IMR-90 (cell line): ENCODE results near the gene KIRREL2. TPM values are rescaled to one million over a fixed set of nuclear protein-coding genes. Genes with fewer than 3 reads are reported as not detected.
"Not testable (repeated sequence)": the region's sequence is repeated elsewhere in the genome, so short reads cannot be mapped to it uniquely, and the experiment has no call there.

Source experiments
- ATAC-seq: fragments of 200-7000 bp; cut with Tn5 transposase; 2 replicates; pipeline ENCODE4 v1.9.1; 2020; ENCODE audit warnings: low read depth, mild to moderate bottlenecking, moderate library complexity
- BruUV-seq: library from RNA; stranded (reverse); fragments of 400-500 nt; replicated peaks from 2 replicates; lab custom pipeline; 2021; lab: Mats Ljungman, UMichigan
- CTCF ChIA-PET: fragments of 300-600 bp; formaldehyde crosslinking; extraction: SDS; loops from one replicate; lab custom pipeline; 2021; ENCODE audit warnings: antibody characterized with exemption; lab: Yijun Ruan, JAX
- POLR2A ChIA-PET: fragments of 300-600 bp; sonication (Branson Sonifier 250); formaldehyde crosslinking; loops from one replicate; lab custom pipeline; 2022; ENCODE audit warnings: antibody characterized with exemption; ENCODE audit not compliant: unreplicated experiment; lab: Charles Lee
- DNase-seq: peaks from one replicate; pipeline ENCODE4 v3.0.0; 2013
- H2AFZ ChIP-seq: replicated peaks from 2 replicates; pipeline ENCODE3; 2013; ENCODE audit warnings: low read length, mild to moderate bottlenecking; ENCODE audit not compliant: poor library complexity
- H2AK5ac ChIP-seq: 2 replicates; pipeline ENCODE4 v1.6.1; 2013; ENCODE audit warnings: low read depth, low read length, inconsistent platforms
- H2AK9ac ChIP-seq: replicated peaks from 2 replicates; pipeline ENCODE3; 2013; ENCODE audit warnings: mild to moderate bottlenecking, low read depth, low read length, moderate library complexity; ENCODE audit not compliant: poor library complexity
- H2BK120ac ChIP-seq: 2 replicates; pipeline ENCODE4 v1.6.1; 2013; ENCODE audit warnings: low read depth, low read length, inconsistent platforms
- H2BK15ac ChIP-seq: 3 replicates; pipeline ENCODE4 v1.6.1; 2013; ENCODE audit warnings: low read depth, low read length, inconsistent platforms
- H2BK20ac ChIP-seq: 2 replicates; pipeline ENCODE4 v1.6.1; 2013; ENCODE audit warnings: low read depth, mild to moderate bottlenecking, inconsistent platforms, low read length, moderate library complexity
- H2BK5ac ChIP-seq: 2 replicates; pipeline ENCODE4 v1.6.1; 2013; ENCODE audit warnings: mild to moderate bottlenecking, low read depth, low read length, inconsistent platforms; ENCODE audit not compliant: poor library complexity, severe bottlenecking
- H3K14ac ChIP-seq: replicated peaks from 2 replicates; pipeline ENCODE4 v1.6.1; 2013; ENCODE audit warnings: low read depth, low read length, inconsistent platforms
- H3K18ac ChIP-seq: 2 replicates; pipeline ENCODE4 v1.6.1; 2013; ENCODE audit warnings: low read depth, low read length, control low read depth
- H3K23ac ChIP-seq: 2 replicates; pipeline ENCODE4 v1.6.1; 2013; ENCODE audit warnings: low read depth, low read length, inconsistent platforms
- H3K27ac ChIP-seq: 2 replicates; pipeline ENCODE4 v1.5.1; 2013; ENCODE audit warnings: mild to moderate bottlenecking, control low read depth, low read length; ENCODE audit not compliant: insufficient read depth
- H3K27me3 ChIP-seq: 2 replicates; pipeline ENCODE4 v1.6.1; 2013; ENCODE audit warnings: low read length; ENCODE audit not compliant: control insufficient read depth, insufficient read depth
- H3K36me3 ChIP-seq: 2 replicates; pipeline ENCODE4 v1.6.1; 2013; ENCODE audit warnings: low read length, mixed read lengths; ENCODE audit not compliant: control insufficient read depth, insufficient read depth
- H3K4ac ChIP-seq: 2 replicates; pipeline ENCODE4 v1.6.1; 2013; ENCODE audit warnings: low read depth, low read length, inconsistent platforms
- H3K4me1 ChIP-seq: 2 replicates; pipeline ENCODE4 v1.6.1; 2013; ENCODE audit warnings: low read length, mixed read lengths; ENCODE audit not compliant: control insufficient read depth, insufficient read depth
- H3K4me2 ChIP-seq: 2 replicates; pipeline ENCODE4 v1.6.1; 2013; ENCODE audit warnings: low read depth, mild to moderate bottlenecking, control low read depth, low read length, moderate library complexity
- H3K4me3 ChIP-seq: 2 replicates; pipeline ENCODE4 v1.5.1; 2013; ENCODE audit warnings: low read depth, mild to moderate bottlenecking, control low read depth, low read length, moderate library complexity; ENCODE audit not compliant: insufficient read depth
- H3K56ac ChIP-seq: 2 replicates; pipeline ENCODE4 v1.6.1; 2013; ENCODE audit warnings: low read length, inconsistent platforms; ENCODE audit not compliant: insufficient read depth; ENCODE audit errors: extremely low read depth
- H3K79me1 ChIP-seq, 2 experiments: 2 replicates each; pipeline ENCODE4 v1.6.1; 2013; ENCODE audit warnings: low read length in 2 of 2, inconsistent platforms in 1 of 2, low read depth in 1 of 2
- H3K9ac ChIP-seq: 2 replicates; pipeline ENCODE4 v1.6.1; 2013; ENCODE audit warnings: low read depth, low read length, control low read depth
- H3K9me1 ChIP-seq: 2 replicates; pipeline ENCODE4 v1.6.1; 2013; ENCODE audit warnings: low read length, inconsistent platforms; ENCODE audit not compliant: insufficient read depth
- H3K9me3 ChIP-seq: 2 replicates; pipeline ENCODE4 v1.6.1; 2013; ENCODE audit warnings: low read length; ENCODE audit not compliant: control insufficient read depth, insufficient read depth
- H4K20me1 ChIP-seq: 2 replicates; pipeline ENCODE4 v1.6.1; 2013; ENCODE audit warnings: low read length, inconsistent platforms; ENCODE audit not compliant: insufficient read depth
- H4K5ac ChIP-seq: 2 replicates; pipeline ENCODE4 v1.6.1; 2013; ENCODE audit warnings: mild to moderate bottlenecking, low read depth, low read length, control low read depth
- H4K8ac ChIP-seq, 2 experiments: 2 replicates each; pipeline ENCODE4 v1.6.1; 2013; ENCODE audit warnings: low read depth in 2 of 2, low read length in 2 of 2, control low read depth in 1 of 2, inconsistent platforms in 1 of 2
- H4K91ac ChIP-seq: 2 replicates; pipeline ENCODE4 v1.6.1; 2013; ENCODE audit warnings: low read depth, low read length, inconsistent platforms; ENCODE audit not compliant: insufficient read depth
- WGBS, 2 experiments: methylation state at CpG; one replicate each; pipeline versions ENCODE4 v1.1.5 to v1.1.7; 2013; ENCODE audit warnings: missing lambda C conversion rate in 2 of 2; ENCODE audit not compliant: insufficient read length in 1 of 2; ENCODE audit errors: extremely low coverage in 2 of 2; 5-methylcytosine and 5-hydroxymethylcytosine counted together
- dilution Hi-C: fragments of 300-500 bp; cut with HindIII; formaldehyde crosslinking; loops from one replicate; pipeline ENCODE4 v1.14.3; 2018; ENCODE audit warnings: low sequenced_read_pairs; ENCODE audit not compliant: unreplicated experiment
- in situ Hi-C: fragments of 300-500 bp; cut with MboI; formaldehyde crosslinking; loops from 3 replicates; pipeline ENCODE4 v1.14.3; 2019; ENCODE audit warnings: low sequenced_read_pairs, inconsistent platforms, mixed read lengths
- intact Hi-C: fragments of 100-400 bp; cut with micrococcal nuclease; formaldehyde crosslinking; loops from 2 replicates; pipeline ENCODE4 v1.10.0; 2022
- polyA plus RNA-seq, 3 experiments: library from polyadenylated mRNA; depleted of rRNA; stranded (reverse); fragments of >200 nt; gene quantifications; 2 replicates each; pipeline ENCODE4 v1.2.3, GENCODE V29; 2012; ENCODE audit warnings: low replicate concordance in 1 of 3
- total RNA-seq: library from RNA; depleted of rRNA; stranded (reverse); fragments of >200 nt; gene quantifications from 2 replicates; pipeline ENCODE4 v1.2.3, GENCODE V29; 2012

KIRREL2 gene
- total and polyA plus RNA-seq, 2 of the 4 experiments (the other 2 are of a cell fraction), result not detected

DNA sequence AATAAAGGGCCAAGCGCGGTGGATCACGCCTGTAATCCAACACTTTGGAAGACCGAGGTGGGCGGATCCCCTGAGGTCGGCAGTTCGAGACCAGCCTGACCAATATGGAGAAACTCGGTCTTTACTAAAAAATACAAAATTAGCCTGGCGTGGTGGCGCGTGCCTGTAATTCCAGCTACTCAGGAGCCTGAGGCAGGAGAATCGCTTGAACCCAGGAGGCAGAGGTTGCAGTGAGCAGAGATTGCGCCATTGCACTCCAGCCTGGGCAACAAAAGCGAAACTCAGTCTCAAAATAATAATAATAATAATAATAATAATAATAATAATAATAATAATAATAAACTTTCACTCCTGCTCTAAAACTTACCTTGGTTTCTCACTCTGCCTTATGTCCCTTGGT lies 53.6 kb downstream of the KIRREL2 start:
- H3K9me1 ChIP-seq, H3K79me1 ChIP-seq, H2AFZ ChIP-seq, H3K23ac ChIP-seq, H3K27me3 ChIP-seq, H3K56ac ChIP-seq, H4K5ac ChIP-seq, H4K91ac ChIP-seq, H3K9ac ChIP-seq, H2BK5ac ChIP-seq, H2AK9ac ChIP-seq, H3K4me2 ChIP-seq, ATAC-seq, H3K9me3 ChIP-seq, intact Hi-C loops, H4K20me1 ChIP-seq, DNase-seq, H3K4me1 ChIP-seq, H2BK20ac ChIP-seq, in situ Hi-C loops, H3K27ac ChIP-seq, H2BK120ac ChIP-seq, H3K14ac ChIP-seq, H3K4me3 ChIP-seq, H3K36me3 ChIP-seq, dilution Hi-C loops, H3K18ac ChIP-seq, H2BK15ac ChIP-seq, CTCF ChIA-PET, H2AK5ac ChIP-seq, H3K4ac ChIP-seq, BruUV-seq, H4K8ac ChIP-seq: not testable (repeated sequence)
- no CpG with 5 or more reads among the region's 14 CpGs for WGBS, 2 experiments
- POLR2A ChIA-PET, result interaction anchor here (0.7 kb wide), 1 partner anchor 9 kb away, joined by 11 read pairs; no protein-coding TSS in a partner anchor
